NCI-H1436 (cell line): ENCODE data around the gene PRRC2B.
"Not testable (repeated sequence)": the region's sequence is repeated elsewhere in the genome, so short reads cannot be mapped to it uniquely, and the experiment has no call there.

Experiments used
- DNase-seq: peaks from one replicate; lab custom pipeline; 2025; lab: John Stamatoyannopoulos, UW

PRRC2B gene

GRCh38 chr9:131386281-131386680, 7.6 kb upstream of the PRRC2B start:
- DNase-seq: no peak

- no peak for DNase-seq
These were observed 6.5 kb upstream of the PRRC2B start for GRCh38 chr9:131387394-131387793.

- no peak for DNase-seq
These were observed 2.9 kb upstream of the PRRC2B start for GRCh38 chr9:131391020-131391419.

- DNase-seq: no peak
These were observed 2.4 kb upstream of the PRRC2B start for GRCh38 chr9:131391504-131391903.

- no peak for DNase-seq
These were observed 724 bp downstream of the PRRC2B start for GRCh38 chr9:131394464-131395156.

- peak; percentile 18 for DNase-seq
These were observed 1.5 kb downstream of the PRRC2B start for GRCh38 chr9:131395157-131396098.

GRCh38 chr9:131396099-131396479, 2.2 kb downstream of the PRRC2B start:
- not testable (repeated sequence) for DNase-seq

GRCh38 chr9:131396626-131397025, 2.7 kb downstream of the PRRC2B start:
- DNase-seq: no peak

GRCh38 chr9:131397100-131397790, 3.4 kb downstream of the PRRC2B start:
- DNase-seq: no peak

- no peak for DNase-seq
These were observed 4.3 kb downstream of the PRRC2B start for GRCh38 chr9:131398204-131398603.

- DNase-seq: no peak
These were observed 6.1 kb downstream of the PRRC2B start for GRCh38 chr9:131399972-131400371.

GRCh38 chr9:131400627-131401026, 6.7 kb downstream of the PRRC2B start:
- DNase-seq: no peak

- DNase-seq: no peak
These were observed 8.2 kb downstream of the PRRC2B start for GRCh38 chr9:131402073-131402472.

GRCh38 chr9:131402738-131403492, 9.0 kb downstream of the PRRC2B start:
- DNase-seq: no peak

- no peak for DNase-seq
These were observed 9.5 kb downstream of the PRRC2B start for GRCh38 chr9:131403493-131403773.

GRCh38 chr9:131404581-131404980, 10.7 kb downstream of the PRRC2B start:
- DNase-seq: no peak

GRCh38 chr9:131404987-131405386, 11.1 kb downstream of the PRRC2B start:
- DNase-seq: no peak

- DNase-seq: no peak
These were observed 11.5 kb downstream of the PRRC2B start for GRCh38 chr9:131405428-131405827.

- peak; percentile 24 for DNase-seq
These were observed 12.1 kb downstream of the PRRC2B start for GRCh38 chr9:131405858-131406537.

GRCh38 chr9:131406563-131407436, 12.9 kb downstream of the PRRC2B start:
- no peak for DNase-seq
